Fibroblast of lung (primary cell): ENCODE results near the gene SURF6. TPM values are rescaled to one million over a fixed set of nuclear protein-coding genes. Genes with fewer than 3 reads are reported as not detected.

Experiments
- DNase-seq, 2 donors: peaks; one replicate each; pipeline versions ENCODE4 v3.0.0 to v3.0.0-alpha.2; 2010; ENCODE audit warnings: low read depth in 2 of 2
- H2AFZ ChIP-seq: 2 replicates; pipeline ENCODE4 v1.5.1; 2012; ENCODE audit warnings: low read length, control low read depth, inconsistent platforms
- H3K27ac ChIP-seq: 2 replicates; pipeline ENCODE4 v1.5.1; 2011; ENCODE audit warnings: low read length, control low read depth; ENCODE audit not compliant: insufficient read depth
- H3K27me3 ChIP-seq: 2 replicates; pipeline ENCODE4 v1.5.1; 2011; ENCODE audit warnings: mild to moderate bottlenecking, low read length; ENCODE audit not compliant: control insufficient read depth, insufficient read depth
- H3K36me3 ChIP-seq: 2 replicates; pipeline ENCODE4 v1.5.1; 2011; ENCODE audit warnings: low read length; ENCODE audit not compliant: control insufficient read depth, insufficient read depth
- H3K4me1 ChIP-seq: 2 replicates; pipeline ENCODE4 v1.5.1; 2011; ENCODE audit warnings: low read length; ENCODE audit not compliant: control insufficient read depth, insufficient read depth; ENCODE audit errors: extremely low read depth
- H3K4me2 ChIP-seq: 2 replicates; pipeline ENCODE4 v1.5.1; 2011; ENCODE audit warnings: low read length, control low read depth; ENCODE audit not compliant: insufficient read depth; ENCODE audit errors: extremely low read depth
- H3K4me3 ChIP-seq, 4 experiments: fragments of 200-600 bp in 1 of 4; sonication (generic) in 1 of 4; replicated peaks in 1 of 4; 2 replicates each; pipeline ENCODE4 v1.5.1; 2011 to 2016; ENCODE audit warnings: low read length in 4 of 4, low read depth in 3 of 4, mild to moderate bottlenecking in 3 of 4, control low read depth in 2 of 4, inconsistent platforms in 1 of 4, mixed read lengths in 1 of 4; ENCODE audit not compliant: insufficient read depth in 1 of 4; ENCODE audit errors: control extremely low read depth in 1 of 4
- H3K79me2 ChIP-seq: 2 replicates; pipeline ENCODE4 v1.5.1; 2012; ENCODE audit warnings: mild to moderate bottlenecking, low read length, inconsistent platforms; ENCODE audit not compliant: control insufficient read depth, insufficient read depth
- H3K9ac ChIP-seq: 2 replicates; pipeline ENCODE4 v1.5.1; 2011; ENCODE audit warnings: mild to moderate bottlenecking, low read length, control low read depth; ENCODE audit not compliant: insufficient read depth
- H3K9me3 ChIP-seq: 2 replicates; pipeline ENCODE4 v1.5.1; 2012; ENCODE audit warnings: low read depth, low read length; ENCODE audit not compliant: control insufficient read depth, insufficient read depth
- H4K20me1 ChIP-seq: 2 replicates; pipeline ENCODE4 v1.5.1; 2011; ENCODE audit warnings: low read length; ENCODE audit not compliant: control insufficient read depth, insufficient read depth; ENCODE audit errors: extremely low read depth
- CTCF ChIP-seq, 2 donors: IDR thresholded peaks in 1 of 2; conservative IDR thresholded peaks in 1 of 2; 1 replicate in 1 of 2; 2 replicates in 1 of 2; pipeline ENCODE4 v1.5.1; 2011 to 2012; ENCODE audit warnings: low read length in 2 of 2, control low read depth in 1 of 2, inconsistent platforms in 1 of 2, low read depth in 1 of 2, mild to moderate bottlenecking in 1 of 2
- EZH2 ChIP-seq: IDR thresholded peaks from 2 replicates; pipeline ENCODE4 v1.5.1; 2012; ENCODE audit warnings: low read length, control low read depth, mild to moderate bottlenecking; ENCODE audit errors: missing control alignments
- polyA plus RNA-seq, 2 donors: library from polyadenylated mRNA; depleted of rRNA in 1 of 2; stranded (reverse) in 1 of 2; unstranded in 1 of 2; fragments of >200 nt; gene quantifications; 2 replicates each; pipeline ENCODE4 v1.2.1, GENCODE V29; 2011 to 2012; ENCODE audit warnings: missing spikeins in 1 of 2
- total RNA-seq: library from RNA; depleted of rRNA; stranded (reverse); fragments of >200 nt; gene quantifications from 2 replicates; pipeline ENCODE4 v1.2.1, GENCODE V29; 2014

SURF6 gene
- total and polyA plus RNA-seq, 2 donors (not counting 1 experiment from before 2014, with no cell fraction given) = 4.8 to 8.3 TPM

- Histone ChIP-seq H4K20me1 (no peaks in the 10 kb centered on the region), H3K79me2 (no peaks in the 10 kb centered on the region), H3K4me1 (no peaks in the 10 kb centered on the region), H3K27me3 (no peaks in the 10 kb centered on the region), H3K9me3 (no peaks in the 10 kb centered on the region), H3K9ac (no peak overlapping the region), H3K36me3 (no peaks in the 10 kb centered on the region), H3K4me2 (no peak overlapping the region), H2AFZ (no peak overlapping the region), H3K4me3 (no peak overlapping the region), H3K27ac (no peak overlapping the region)
- TF ChIP-seq EZH2 (no peak), CTCF (conservative IDR thresholded peaks at IDR 0.05 in 1 of 2, IDR thresholded peaks at IDR 0.05 in 1 of 2; ENCODE audit: low read depth in 1 of 2, low read length in 2 of 2) (no peak)
- DNase-seq = no peak
Measured at GRCh38 chr9:133383438-133383837, 47.5 kb upstream of the SURF6 start.

- Histone ChIP-seq H4K20me1 (no peaks in the 10 kb centered on the region), H3K9ac (no peak overlapping the region), H3K4me2 (no peak overlapping the region), H3K4me1 (peaks cover 2% of the 10 kb centered on the region), H3K27me3 (no peaks in the 10 kb centered on the region), H3K9me3 (no peaks in the 10 kb centered on the region), H3K27ac (no peak overlapping the region), H3K79me2 (no peaks in the 10 kb centered on the region), H2AFZ (no peak overlapping the region), H3K4me3 (no peak overlapping the region), H3K36me3 (no peaks in the 10 kb centered on the region)
- no peak for DNase-seq
- TF ChIP-seq CTCF (conservative IDR thresholded peaks at IDR 0.05 in 1 of 2, IDR thresholded peaks at IDR 0.05 in 1 of 2; ENCODE audit: low read depth in 1 of 2, low read length in 2 of 2) (no peak), EZH2 (no peak)
Measured at GRCh38 chr9:133382507-133383141, 46.6 kb upstream of the SURF6 start.

- Histone ChIP-seq H4K20me1 (no peaks in the 10 kb centered on the region), H3K4me2 (no peak overlapping the region), H3K27ac (no peak overlapping the region), H3K9me3 (no peaks in the 10 kb centered on the region), H3K36me3 (no peaks in the 10 kb centered on the region), H3K27me3 (no peaks in the 10 kb centered on the region), H2AFZ (no peak overlapping the region), H3K9ac (no peak overlapping the region), H3K4me3 (no peak overlapping the region), H3K4me1 (peaks cover 2% of the 10 kb centered on the region), H3K79me2 (peaks cover under 1% of the 10 kb centered on the region)
- TF ChIP-seq EZH2 = no peak
- no peak for TF ChIP-seq CTCF (conservative IDR thresholded peaks at IDR 0.05 in 1 of 2, IDR thresholded peaks at IDR 0.05 in 1 of 2; ENCODE audit: low read depth in 1 of 2, low read length in 2 of 2)
- no peak for DNase-seq
Measured at GRCh38 chr9:133380734-133381133, 44.7 kb upstream of the SURF6 start.
